Chondrocyte (in vitro differentiated cells): ENCODE data around the gene UBE4A. TPM values are rescaled to one million over a fixed set of nuclear protein-coding genes. Genes with fewer than 3 reads are reported as not detected.

Experiments
- DNase-seq: peaks from one replicate; pipeline ENCODE4 v3.0.0; 2021; ENCODE audit warnings: mixed read lengths, low spot score
- H3K27ac Mint-ChIP-seq: one replicate; pipeline ENCODE4 v1.8.0; 2021; ENCODE audit warnings: mild to moderate bottlenecking, moderate library complexity, mixed read lengths; ENCODE audit not compliant: unreplicated experiment
- H3K27me3 Mint-ChIP-seq: 2 replicates; pipeline ENCODE4 v1.8.0; 2021; ENCODE audit warnings: low read depth, mixed read lengths
- H3K36me3 Mint-ChIP-seq: 2 replicates; pipeline ENCODE4 v1.8.0; 2021; ENCODE audit warnings: low read depth, mixed read lengths
- H3K4me1 Mint-ChIP-seq: 2 replicates; pipeline ENCODE4 v1.8.0; 2021; ENCODE audit warnings: low read depth, mild to moderate bottlenecking, mixed read lengths
- H3K4me3 Mint-ChIP-seq: one replicate; pipeline ENCODE4 v1.8.0; 2021; ENCODE audit warnings: mild to moderate bottlenecking, moderate library complexity, mixed read lengths; ENCODE audit not compliant: unreplicated experiment
- H3K9me3 Mint-ChIP-seq: 2 replicates; pipeline ENCODE4 v1.8.0; 2021; ENCODE audit warnings: low read depth, mixed read lengths
- total RNA-seq: library from RNA; stranded (reverse); gene quantifications from 3 replicates; pipeline ENCODE4 v1.2.1, GENCODE V29; 2021
- TF ChIP-seq, protein P1 (sequence below): fragments of 200-600 bp; sonication (generic); IDR thresholded peaks from 2 replicates; pipeline ENCODE4 v1.5.0; 2021; ENCODE audit warnings: antibody characterized with exemption, mild to moderate bottlenecking, moderate library complexity

UBE4A gene
- total RNA-seq, 1 donor from 2014 or later = 39.7 TPM

- no peak overlapping the region for H3K4me3 Mint-ChIP-seq
- peaks cover 10% of the 10 kb centered on the region for H3K4me1 Mint-ChIP-seq
- no peak for DNase-seq
- TF ChIP-seq, protein P1, sequence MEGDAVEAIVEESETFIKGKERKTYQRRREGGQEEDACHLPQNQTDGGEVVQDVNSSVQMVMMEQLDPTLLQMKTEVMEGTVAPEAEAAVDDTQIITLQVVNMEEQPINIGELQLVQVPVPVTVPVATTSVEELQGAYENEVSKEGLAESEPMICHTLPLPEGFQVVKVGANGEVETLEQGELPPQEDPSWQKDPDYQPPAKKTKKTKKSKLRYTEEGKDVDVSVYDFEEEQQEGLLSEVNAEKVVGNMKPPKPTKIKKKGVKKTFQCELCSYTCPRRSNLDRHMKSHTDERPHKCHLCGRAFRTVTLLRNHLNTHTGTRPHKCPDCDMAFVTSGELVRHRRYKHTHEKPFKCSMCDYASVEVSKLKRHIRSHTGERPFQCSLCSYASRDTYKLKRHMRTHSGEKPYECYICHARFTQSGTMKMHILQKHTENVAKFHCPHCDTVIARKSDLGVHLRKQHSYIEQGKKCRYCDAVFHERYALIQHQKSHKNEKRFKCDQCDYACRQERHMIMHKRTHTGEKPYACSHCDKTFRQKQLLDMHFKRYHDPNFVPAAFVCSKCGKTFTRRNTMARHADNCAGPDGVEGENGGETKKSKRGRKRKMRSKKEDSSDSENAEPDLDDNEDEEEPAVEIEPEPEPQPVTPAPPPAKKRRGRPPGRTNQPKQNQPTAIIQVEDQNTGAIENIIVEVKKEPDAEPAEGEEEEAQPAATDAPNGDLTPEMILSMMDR = no peak
- H3K27ac Mint-ChIP-seq = no peak overlapping the region
- H3K27me3 Mint-ChIP-seq = peaks cover 28% of the 10 kb centered on the region
- peaks cover 7% of the 10 kb centered on the region for H3K9me3 Mint-ChIP-seq
- H3K36me3 Mint-ChIP-seq = peaks cover 4% of the 10 kb centered on the region
Observed at GRCh38 chr11:118319337-118319707, 40.1 kb upstream of the UBE4A start.

DNA sequence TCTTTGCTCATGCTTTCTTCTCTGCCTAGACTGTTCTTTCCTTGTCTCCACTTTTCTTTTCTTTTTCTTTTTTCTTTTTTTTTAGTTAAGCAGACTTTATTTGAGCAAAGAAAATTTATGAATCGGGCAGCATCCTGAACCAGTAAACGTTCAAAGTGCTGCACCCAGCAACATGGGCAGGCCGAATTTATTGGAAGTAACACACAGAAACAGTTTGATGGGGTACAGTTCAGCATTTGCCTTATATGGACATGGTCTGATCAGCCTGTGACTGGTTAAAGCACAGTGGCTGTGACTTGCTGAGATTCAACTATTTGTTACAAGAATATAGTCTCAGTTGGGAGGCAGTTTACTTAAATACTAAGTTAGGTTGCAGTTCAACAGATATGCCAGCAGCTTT lies 38.9 kb upstream of the UBE4A start:
- H3K4me3 Mint-ChIP-seq = no peak overlapping the region
- peaks cover 4% of the 10 kb centered on the region for H3K36me3 Mint-ChIP-seq
- H3K9me3 Mint-ChIP-seq = peaks cover 7% of the 10 kb centered on the region
- peaks cover 24% of the 10 kb centered on the region for H3K27me3 Mint-ChIP-seq
- TF ChIP-seq, protein P1 = no peak
- peaks cover 10% of the 10 kb centered on the region for H3K4me1 Mint-ChIP-seq
- no peak overlapping the region for H3K27ac Mint-ChIP-seq
- DNase-seq = no peak

DNA sequence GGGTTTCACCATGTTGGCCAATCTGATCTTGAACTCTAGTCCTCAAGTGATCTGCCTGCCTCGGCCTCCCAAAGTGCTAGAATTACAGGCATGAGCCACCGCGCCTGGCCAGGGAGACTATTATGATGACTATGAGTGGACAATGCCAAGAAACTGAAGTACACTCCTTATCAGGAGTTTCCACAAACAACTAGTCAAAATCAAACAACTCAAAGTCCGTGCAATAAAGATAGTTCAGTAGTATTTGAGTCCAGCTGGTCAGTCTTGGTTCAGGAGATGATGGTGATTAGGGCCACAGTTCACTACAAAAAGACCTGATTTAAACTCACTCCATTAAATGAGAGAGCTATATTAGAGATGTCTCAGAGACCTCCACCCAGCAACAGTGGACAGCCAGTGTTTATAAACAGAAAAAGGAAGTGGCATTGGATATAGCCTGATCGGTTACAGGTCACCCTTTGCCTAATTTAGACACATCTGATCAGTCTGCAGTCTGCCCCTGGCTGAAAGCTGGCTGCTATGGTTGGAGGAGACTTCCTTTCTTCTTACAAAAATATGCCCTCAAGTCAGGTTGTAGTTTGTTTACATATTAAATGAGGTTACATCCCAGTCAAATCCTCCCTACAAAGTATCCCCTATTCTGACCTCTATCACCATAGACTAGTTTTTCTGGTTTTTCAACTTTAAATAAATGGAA lies 37.9 kb upstream of the UBE4A start:
- Mint-ChIP-seq H3K4me3 (no peak overlapping the region), H3K4me1 (peaks cover 5% of the 10 kb centered on the region), H3K27me3 (peaks cover 26% of the 10 kb centered on the region), H3K9me3 (peaks cover 7% of the 10 kb centered on the region), H3K36me3 (peaks cover 4% of the 10 kb centered on the region), H3K27ac (no peak overlapping the region)
- no peak for DNase-seq
- TF ChIP-seq, protein P1 = no peak

DNA sequence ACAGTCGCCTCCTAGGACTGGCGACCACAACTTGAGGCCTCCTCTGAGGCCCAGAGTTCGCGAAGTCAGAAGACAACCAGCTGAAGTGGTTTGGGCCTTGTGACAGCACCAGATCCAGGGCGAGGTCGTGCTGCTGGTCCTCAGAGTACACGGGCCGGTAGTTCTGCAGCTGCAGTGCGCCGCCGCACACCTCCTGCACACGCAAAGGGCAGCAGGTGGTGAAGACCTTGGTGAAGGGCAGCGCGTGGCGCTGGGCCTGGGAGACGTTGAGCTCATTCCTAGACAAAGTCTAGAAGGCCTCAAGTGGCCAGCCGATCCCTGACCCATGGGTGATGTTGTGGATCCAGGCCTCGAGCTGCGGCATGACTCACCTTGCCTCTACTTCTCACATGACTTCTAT lies 36.7 kb upstream of the UBE4A start:
- Mint-ChIP-seq H3K4me1 (no peaks in the 10 kb centered on the region), H3K27ac (no peak overlapping the region), H3K27me3 (peaks cover 26% of the 10 kb centered on the region), H3K4me3 (no peak overlapping the region), H3K9me3 (peaks cover 7% of the 10 kb centered on the region), H3K36me3 (peaks cover 4% of the 10 kb centered on the region)
- TF ChIP-seq, protein P1 = no peak
- no peak for DNase-seq

- Mint-ChIP-seq H3K27ac (no peak overlapping the region), H3K4me1 (no peaks in the 10 kb centered on the region), H3K36me3 (no peaks in the 10 kb centered on the region), H3K4me3 (no peak overlapping the region), H3K27me3 (peaks cover 25% of the 10 kb centered on the region), H3K9me3 (peaks cover 5% of the 10 kb centered on the region)
- DNase-seq = no peak
- TF ChIP-seq, protein P1 = no peak
Observed at GRCh38 chr11:118325283-118325682, 34.1 kb upstream of the UBE4A start.
